SU-DHL-6 (cell line): ENCODE measurements around the gene IFT25.

Source experiments
- H2AFZ ChIP-seq: fragments of 200-600 bp; sonication (generic); 2 replicates; pipeline ENCODE4 v1.6.1; 2014; ENCODE audit warnings: low read depth, mild to moderate bottlenecking, moderate library complexity, mixed read lengths, antibody characterized with exemption, low read length; ENCODE audit not compliant: severe bottlenecking
- H3F3A ChIP-seq: fragments of 200-600 bp; shearing (Covaris generic); 2 replicates; pipeline ENCODE4 v1.6.0; 2016; ENCODE audit warnings: antibody characterized with exemption, mild to moderate bottlenecking; ENCODE audit not compliant: insufficient read depth
- H3K27ac ChIP-seq: fragments of 200-600 bp; sonication (generic); 2 replicates; pipeline ENCODE4 v1.5.1; 2016; ENCODE audit warnings: low read depth, mild to moderate bottlenecking, low read length, moderate library complexity, mixed read lengths
- H3K27me3 ChIP-seq: fragments of 200-600 bp; sonication (generic), shearing (Covaris generic); 2 replicates; pipeline ENCODE4 v1.6.0; 2014; ENCODE audit warnings: mild to moderate bottlenecking, low read length
- H3K36me3 ChIP-seq: fragments of 200-600 bp; sonication (generic); 2 replicates; pipeline ENCODE4 v1.6.1; 2014; ENCODE audit warnings: mild to moderate bottlenecking, low read length, mixed read lengths
- H3K4me2 ChIP-seq: fragments of 300-600, 200-600 bp; shearing (Covaris generic), sonication (generic); 2 replicates; pipeline ENCODE4 v1.6.0; 2014; ENCODE audit warnings: low read length, low read depth, mild to moderate bottlenecking; ENCODE audit not compliant: poor library complexity, severe bottlenecking
- H3K4me3 ChIP-seq: fragments of 200-600 bp; sonication (generic); 2 replicates; pipeline ENCODE4 v1.5.1; 2014; ENCODE audit warnings: antibody characterized with exemption, low read length, mild to moderate bottlenecking, mixed read lengths; ENCODE audit not compliant: insufficient read depth, poor library complexity, severe bottlenecking
- H3K79me2 ChIP-seq: fragments of 200-600 bp; sonication (generic); 2 replicates; pipeline ENCODE4 v1.6.1; 2014; ENCODE audit warnings: mild to moderate bottlenecking, low read length, moderate library complexity; ENCODE audit not compliant: insufficient read depth
- H3K9ac ChIP-seq: fragments of 200-600 bp; sonication (generic); 2 replicates; pipeline ENCODE4 v1.7.0; 2014; ENCODE audit warnings: mild to moderate bottlenecking, low read length
- H3K9me2 ChIP-seq: fragments of 200-600 bp; sonication (generic); replicated peaks from 2 replicates; pipeline ENCODE4 v1.6.1; 2014; ENCODE audit warnings: low read length; ENCODE audit not compliant: insufficient read depth
- H3K9me3 ChIP-seq: fragments of 200-600 bp; sonication (generic); 2 replicates; pipeline ENCODE4 v1.6.1; 2014; ENCODE audit warnings: low read length, mixed read lengths; ENCODE audit not compliant: insufficient read depth
- H4K20me1 ChIP-seq: fragments of 200-600 bp; sonication (generic); 2 replicates; pipeline ENCODE4 v1.6.1; 2014; ENCODE audit warnings: low read depth, mild to moderate bottlenecking, antibody characterized with exemption, low read length, moderate library complexity, mixed read lengths
- EZH2phosphoT487 ChIP-seq: fragments of 200-600 bp; sonication (generic), shearing (Covaris generic); conservative IDR thresholded peaks from 2 replicates; pipeline ENCODE4 v1.6.1; 2018; ENCODE audit warnings: mild to moderate bottlenecking, antibody characterized with exemption, low read length, moderate library complexity, mixed read lengths
- TF ChIP-seq, protein P1 (sequence below): fragments of 200-600 bp; sonication (generic); IDR thresholded peaks from one replicate; pipeline ENCODE4 v1.5.1; 2017; ENCODE audit warnings: antibody characterized with exemption, mild to moderate bottlenecking, low read length, moderate library complexity; ENCODE audit not compliant: insufficient read depth, poor library complexity, severe bottlenecking

The IFT25 gene

DNA sequence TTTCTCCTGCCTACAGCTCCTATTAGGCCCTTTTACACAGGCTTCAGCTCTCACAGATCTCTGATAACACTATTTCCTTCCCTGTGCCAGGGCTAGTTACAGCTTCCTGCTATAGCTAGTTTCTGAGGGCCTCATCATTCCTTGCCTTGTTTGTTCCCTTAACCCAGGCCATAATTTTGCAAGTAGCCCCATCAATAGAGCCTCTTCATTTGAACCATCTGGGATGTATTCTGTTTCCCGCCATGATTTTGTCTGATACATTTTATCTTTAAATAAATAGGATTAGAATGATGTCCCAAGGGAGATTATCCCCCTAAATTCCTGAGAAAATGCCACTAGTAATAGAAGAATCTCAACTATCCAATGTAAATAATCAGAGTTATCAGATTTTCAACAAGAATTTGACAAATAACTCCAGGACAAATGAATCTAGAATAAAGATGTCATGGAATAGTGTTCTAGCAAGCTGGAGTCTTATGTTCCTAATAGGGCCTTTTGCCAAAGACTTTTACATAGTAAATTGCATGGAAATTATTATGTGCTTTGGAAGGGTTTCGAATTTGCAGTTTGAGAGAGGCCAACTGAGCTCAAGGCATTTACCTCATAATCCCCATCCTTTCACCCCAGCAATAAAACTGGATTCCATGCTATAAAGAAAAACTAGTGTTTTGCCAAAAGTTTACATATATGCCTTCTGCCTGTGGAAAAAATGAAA is 16.1 kb downstream of the IFT25 start:
- Histone ChIP-seq H3K9me2 (no peaks in the 10 kb centered on the region), H3K4me2 (no peak overlapping the region), H3K9ac (no peak overlapping the region), H3K9me3 (peaks cover 5% of the 10 kb centered on the region; the same call in 1 of the 2 replicates), H4K20me1 (no peaks in the 10 kb centered on the region), H3K36me3 (peaks cover 25% of the 10 kb centered on the region), H3K27ac (no peak overlapping the region), H3K27me3 (no peaks in the 10 kb centered on the region), H2AFZ (no peak overlapping the region), H3K4me3 (no peak overlapping the region), H3F3A (no peaks in the 10 kb centered on the region), H3K79me2 (no peaks in the 10 kb centered on the region; the same call in 1 of the 2 replicates)
- TF ChIP-seq, protein P1, sequence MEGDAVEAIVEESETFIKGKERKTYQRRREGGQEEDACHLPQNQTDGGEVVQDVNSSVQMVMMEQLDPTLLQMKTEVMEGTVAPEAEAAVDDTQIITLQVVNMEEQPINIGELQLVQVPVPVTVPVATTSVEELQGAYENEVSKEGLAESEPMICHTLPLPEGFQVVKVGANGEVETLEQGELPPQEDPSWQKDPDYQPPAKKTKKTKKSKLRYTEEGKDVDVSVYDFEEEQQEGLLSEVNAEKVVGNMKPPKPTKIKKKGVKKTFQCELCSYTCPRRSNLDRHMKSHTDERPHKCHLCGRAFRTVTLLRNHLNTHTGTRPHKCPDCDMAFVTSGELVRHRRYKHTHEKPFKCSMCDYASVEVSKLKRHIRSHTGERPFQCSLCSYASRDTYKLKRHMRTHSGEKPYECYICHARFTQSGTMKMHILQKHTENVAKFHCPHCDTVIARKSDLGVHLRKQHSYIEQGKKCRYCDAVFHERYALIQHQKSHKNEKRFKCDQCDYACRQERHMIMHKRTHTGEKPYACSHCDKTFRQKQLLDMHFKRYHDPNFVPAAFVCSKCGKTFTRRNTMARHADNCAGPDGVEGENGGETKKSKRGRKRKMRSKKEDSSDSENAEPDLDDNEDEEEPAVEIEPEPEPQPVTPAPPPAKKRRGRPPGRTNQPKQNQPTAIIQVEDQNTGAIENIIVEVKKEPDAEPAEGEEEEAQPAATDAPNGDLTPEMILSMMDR, result no peak
- TF ChIP-seq EZH2phosphoT487, result no peak

- no peak for TF ChIP-seq EZH2phosphoT487
- TF ChIP-seq, protein P1, result no peak
- Histone ChIP-seq H2AFZ (no peak overlapping the region), H3F3A (no peaks in the 10 kb centered on the region), H3K9me3 (no peaks in the 10 kb centered on the region), H4K20me1 (no peaks in the 10 kb centered on the region), H3K9me2 (no peaks in the 10 kb centered on the region), H3K27me3 (no peaks in the 10 kb centered on the region), H3K79me2 (no peaks in the 10 kb centered on the region), H3K4me2 (no peak overlapping the region), H3K9ac (no peak overlapping the region), H3K36me3 (peaks cover 25% of the 10 kb centered on the region), H3K27ac (no peak overlapping the region), H3K4me3 (no peak overlapping the region)
Measured at GRCh38 chr1:53927376-53927881, 18.1 kb downstream of the IFT25 start.

- H3K79me2 ChIP-seq, result no peaks in the 10 kb centered on the region
- H3K9me2 ChIP-seq, result no peaks in the 10 kb centered on the region
- 0 out of 2 replicates have a peak, but pooled peaks cover 3% of the 10 kb centered on the region for H3F3A ChIP-seq
- no peak overlapping the region for H3K27ac ChIP-seq
- no peak overlapping the region for H3K4me2 ChIP-seq
- no peak overlapping the region for H3K4me3 ChIP-seq
- H3K9me3 ChIP-seq, result no peaks in the 10 kb centered on the region
- no peak overlapping the region for H2AFZ ChIP-seq
- TF ChIP-seq EZH2phosphoT487, result no peak
- TF ChIP-seq, protein P1, result no peak
- no peak overlapping the region for H3K9ac ChIP-seq
- H3K36me3 ChIP-seq, result peaks cover 19% of the 10 kb centered on the region; the same call in 1 of the 2 replicates
- no peaks in the 10 kb centered on the region for H3K27me3 ChIP-seq
- H4K20me1 ChIP-seq, result no peaks in the 10 kb centered on the region
Measured at GRCh38 chr1:53919675-53920066, 25.8 kb downstream of the IFT25 start.
